ENCODE measurements around the gene ARHGEF26.

DNA sequence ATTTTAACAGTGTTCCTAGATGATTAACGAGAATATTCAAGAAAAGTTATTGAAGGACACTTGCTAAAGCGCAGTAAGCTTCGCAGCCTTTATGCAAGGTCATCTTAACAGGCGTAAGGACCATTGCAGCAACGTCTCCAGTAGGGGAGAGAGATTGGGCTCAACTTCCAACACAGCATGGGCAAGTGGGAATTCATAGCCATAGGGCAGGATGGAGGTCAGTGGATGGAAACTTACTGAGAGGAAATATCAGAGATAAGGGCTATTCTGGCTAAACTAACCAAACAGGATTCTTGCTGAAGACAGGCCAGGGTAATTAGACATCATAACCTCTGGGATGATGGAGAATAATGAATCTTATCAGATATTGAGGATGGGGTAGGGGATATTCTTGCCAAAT lies 120.3 kb downstream of the ARHGEF26 start:
- TF ChIP-seq, protein P1, sequence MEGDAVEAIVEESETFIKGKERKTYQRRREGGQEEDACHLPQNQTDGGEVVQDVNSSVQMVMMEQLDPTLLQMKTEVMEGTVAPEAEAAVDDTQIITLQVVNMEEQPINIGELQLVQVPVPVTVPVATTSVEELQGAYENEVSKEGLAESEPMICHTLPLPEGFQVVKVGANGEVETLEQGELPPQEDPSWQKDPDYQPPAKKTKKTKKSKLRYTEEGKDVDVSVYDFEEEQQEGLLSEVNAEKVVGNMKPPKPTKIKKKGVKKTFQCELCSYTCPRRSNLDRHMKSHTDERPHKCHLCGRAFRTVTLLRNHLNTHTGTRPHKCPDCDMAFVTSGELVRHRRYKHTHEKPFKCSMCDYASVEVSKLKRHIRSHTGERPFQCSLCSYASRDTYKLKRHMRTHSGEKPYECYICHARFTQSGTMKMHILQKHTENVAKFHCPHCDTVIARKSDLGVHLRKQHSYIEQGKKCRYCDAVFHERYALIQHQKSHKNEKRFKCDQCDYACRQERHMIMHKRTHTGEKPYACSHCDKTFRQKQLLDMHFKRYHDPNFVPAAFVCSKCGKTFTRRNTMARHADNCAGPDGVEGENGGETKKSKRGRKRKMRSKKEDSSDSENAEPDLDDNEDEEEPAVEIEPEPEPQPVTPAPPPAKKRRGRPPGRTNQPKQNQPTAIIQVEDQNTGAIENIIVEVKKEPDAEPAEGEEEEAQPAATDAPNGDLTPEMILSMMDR (IDR thresholded peaks at IDR 0.05), result no peak
- no peak for TF ChIP-seq ZFX (IDR thresholded peaks at IDR 0.05; ENCODE audit: borderline replicate concordance)
